Adrenal gland (tissue), 12 donors: Measurements from ENCODE around the gene PTGES2. TPM values are rescaled to one million over a fixed set of nuclear protein-coding genes. Genes with fewer than 3 reads are reported as not detected.
"Not testable (repeated sequence)": the region's sequence is repeated elsewhere in the genome, so short reads cannot be mapped to it uniquely, and the experiment has no call there.

Source experiments
- DNase-seq, 7 donors: peaks; one replicate each; pipeline ENCODE4 v3.0.0-alpha.2; 2019 to 2020
- H3K27ac ChIP-seq, 5 donors: fragments of 200-600 bp; sonication (generic) in 4 of 5; 1 replicate in 3 of 5; 2 replicates in 2 of 5; pipeline versions ENCODE4 v1.5.1 to v1.8.0; 2016 to 2020; ENCODE audit warnings: mild to moderate bottlenecking in 1 of 5
- H3K27me3 ChIP-seq: fragments of 200-600 bp; 2 replicates; pipeline ENCODE4 v1.8.0; 2021
- H3K36me3 ChIP-seq, 2 donors: fragments of 200-600 bp; replicated peaks in 1 of 2; 1 replicate in 1 of 2; 2 replicates in 1 of 2; pipeline versions ENCODE4 v1.5.1 to v1.8.0; 2018 to 2022
- H3K4me1 ChIP-seq, 2 donors: fragments of 200-600 bp; replicated peaks in 1 of 2; 1 replicate in 1 of 2; 2 replicates in 1 of 2; pipeline versions ENCODE4 v1.5.1 to v1.8.0; 2018 to 2021
- H3K4me3 ChIP-seq, 4 donors: fragments of 200-600 bp; sonication (generic) in 3 of 4; one replicate each; pipeline ENCODE4 v1.5.1; 2016 to 2018
- H3K9me3 ChIP-seq, 3 donors: fragments of 200-600 bp; sonication (generic) in 1 of 3; replicated peaks in 1 of 3; 1 replicate in 2 of 3; 2 replicates in 1 of 3; pipeline versions ENCODE4 v1.5.1 to v1.8.0; 2016 to 2021
- CTCF ChIP-seq, 6 experiments: fragments of 450-650 bp in 4 of 6; fragments of 200-600 bp in 2 of 6; sonication (generic) in 1 of 6; IDR thresholded peaks; 1 replicate in 5 of 6; 2 replicates in 1 of 6; pipeline versions ENCODE4 v1.5.1 to v1.8.0; 2016 to 2021; ENCODE audit warnings: antibody characterized with exemption in 6 of 6, mild to moderate bottlenecking in 2 of 6, moderate library complexity in 1 of 6
- POLR2A ChIP-seq, 2 donors: fragments of 450-650 bp; IDR thresholded peaks; one replicate each; pipeline ENCODE4 v1.6.1; 2017; ENCODE audit warnings: antibody characterized with exemption in 2 of 2, mild to moderate bottlenecking in 2 of 2, moderate library complexity in 1 of 2
- WGBS, 4 donors: extraction: QIAGEN DNeasy Blood & Tissue Kit in 2 of 4; methylation state at CpG; one replicate each; pipeline versions ENCODE4 v1.1.5 to v1.1.7; 2013 to 2017; 5-methylcytosine and 5-hydroxymethylcytosine counted together
- intact Hi-C, 2 donors: fragments of 100-400 bp; cut with DNase I; formaldehyde crosslinking; loops; one replicate each; pipeline versions ENCODE4 v1.14.1 to v1.15.0; 2022 to 2023
- polyA plus RNA-seq, 3 donors: library from polyadenylated mRNA; stranded (reverse); fragments of 200-250 nt in 2 of 3; fragments of 350-450 nt in 1 of 3; fragmentation: Illumina TruSeq in 1 of 3; extraction: RNeasy Lipid Tissue Mini Kit (QIAGEN cat#74804) in 1 of 3; gene quantifications; one replicate each; pipeline ENCODE4 v1.2.3, GENCODE V29; 2013 to 2014
- total RNA-seq, 9 donors: library from RNA; depleted of rRNA in 4 of 9; stranded (reverse); fragments of >200 nt in 4 of 9; fragments of 120-200 nt in 1 of 9; fragmentation: NEBNext Ultra II Directional in 1 of 9; extraction: Animal tissue kit (Norgen Biotek cat#: 25700) in 1 of 9; gene quantifications; one replicate each; pipeline versions ENCODE4 v1.1.0 to v1.2.4, GENCODE V29; 2013 to 2023
- donor health status: healthy with polysubstance abuse.
- donor health status: Bipolar disorder and iron deficiency.
- donor health status: DM: yes; HTN: yes; CAD: no.
- donor health status: DM: no; HTN: no; CAD: no.
- donor health status: DM: no; HTN: no; CAD: no.
- donor health status: DM: yes; HTN: yes; CAD: no.

PTGES2 gene
- total and polyA plus RNA-seq, 12 donors, result 64.8 to 147 (median 98.4) TPM

GRCh38 chr9:128077847-128078503 is 49.6 kb downstream of the PTGES2 start:
- Histone ChIP-seq H3K4me1 (peaks cover 52 to 71% of the 10 kb centered on the region in 2 donors), H3K36me3 (no peaks in the 10 kb centered on the region), H3K27ac (peak overlapping the region; percentile 8 to 68 (median 59)), H3K4me3 (no peak overlapping the region), H3K27me3 (no peaks in the 10 kb centered on the region), H3K9me3 (no peaks in the 10 kb centered on the region)
- intact Hi-C loops, result no loop called here
- DNase-seq, result peak in 1 of 7 donors; percentile 52
- TF ChIP-seq CTCF (IDR thresholded peaks at IDR 0.05) (no peak), POLR2A (IDR thresholded peaks at IDR 0.05) (no peak)
- WGBS, 4 donors, result 83 to 89% (median 86%) methylated on average over 7 of the region's 7 CpGs

- no peak for TF ChIP-seq CTCF (IDR thresholded peaks at IDR 0.05)
- TF ChIP-seq POLR2A (IDR thresholded peaks at IDR 0.05), result no peak
- no peaks in the 10 kb centered on the region for H3K27me3 ChIP-seq
- no peaks in the 10 kb centered on the region for H3K36me3 ChIP-seq
- H3K9me3 ChIP-seq, result no peaks in the 10 kb centered on the region
- DNase-seq, result peak in 1 of 7 donors; percentile 44
- peak overlapping the region; percentile 70 to 92 (median 88) for H3K27ac ChIP-seq
- intact Hi-C loops, result no loop called here
- peaks cover 41 to 64% of the 10 kb centered on the region in 2 donors for H3K4me1 ChIP-seq
- WGBS, 4 donors, result 56 to 65% (median 63%) methylated on average over 7 of the region's 7 CpGs
- peak overlapping the region in 1 of 4 donors; percentile 9 for H3K4me3 ChIP-seq
Observed at GRCh38 chr9:128073253-128073886, 54.2 kb downstream of the PTGES2 start.

DNA sequence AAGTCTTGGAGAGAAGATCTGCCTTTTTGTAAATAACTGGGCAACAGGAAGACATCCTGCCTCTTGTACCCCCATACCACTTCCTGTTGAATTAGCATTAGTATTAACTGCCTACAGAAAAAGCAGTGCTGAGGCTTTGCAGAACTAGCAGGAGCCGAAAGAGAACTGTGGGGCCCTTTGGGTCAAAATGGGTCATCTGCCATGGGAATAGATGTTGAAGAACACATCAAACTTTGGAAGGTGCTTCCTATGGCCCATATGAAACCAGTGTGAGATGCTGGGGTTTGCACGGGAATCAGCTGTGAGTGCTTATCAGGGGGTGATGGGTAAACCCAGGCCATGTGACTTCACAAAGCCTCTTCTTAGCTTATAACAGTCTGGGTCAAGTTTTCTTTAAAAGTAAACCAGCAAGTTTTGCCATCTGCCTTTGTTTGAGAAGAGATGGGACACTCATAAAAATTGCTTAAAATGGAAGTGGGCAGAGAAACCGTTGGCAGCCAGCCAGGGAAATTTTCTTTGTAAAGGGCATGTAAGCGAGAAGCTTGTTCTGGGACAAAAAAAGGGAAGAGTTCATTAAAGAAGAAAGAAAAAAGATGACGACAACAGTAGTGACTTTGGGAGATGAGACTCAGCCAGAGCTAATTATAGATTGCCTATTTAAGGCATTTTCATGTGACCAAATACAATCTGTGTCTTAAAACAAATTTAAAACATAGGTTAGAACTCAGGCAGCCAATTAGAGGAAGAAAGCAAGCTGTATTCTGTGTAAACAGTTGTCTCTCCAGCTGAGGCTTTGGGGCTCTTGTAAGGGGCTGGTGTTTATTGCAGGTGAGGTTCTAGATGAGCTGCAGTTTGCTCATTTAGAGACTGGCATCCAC is 55.1 kb downstream of the PTGES2 start:
- Histone ChIP-seq H3K4me1 (peaks cover 33 to 54% of the 10 kb centered on the region in 2 donors), H3K27ac (peak overlapping the region; percentile 70 to 92 (median 88)), H3K4me3 (peak overlapping the region in 1 of 4 donors; percentile 9), H3K27me3 (no peaks in the 10 kb centered on the region), H3K9me3 (no peaks in the 10 kb centered on the region), H3K36me3 (no peaks in the 10 kb centered on the region)
- intact Hi-C loops, result no loop called here
- 5 to 10% (median 8%) methylated on average over 5 of the region's 5 CpGs for WGBS, 4 donors
- peak; percentile 87 to 96 (median 92) for DNase-seq
- TF ChIP-seq POLR2A (IDR thresholded peaks at IDR 0.05), result peak in 1 of 2 donors; percentile 49
- TF ChIP-seq CTCF (IDR thresholded peaks at IDR 0.05), result no peak

DNA sequence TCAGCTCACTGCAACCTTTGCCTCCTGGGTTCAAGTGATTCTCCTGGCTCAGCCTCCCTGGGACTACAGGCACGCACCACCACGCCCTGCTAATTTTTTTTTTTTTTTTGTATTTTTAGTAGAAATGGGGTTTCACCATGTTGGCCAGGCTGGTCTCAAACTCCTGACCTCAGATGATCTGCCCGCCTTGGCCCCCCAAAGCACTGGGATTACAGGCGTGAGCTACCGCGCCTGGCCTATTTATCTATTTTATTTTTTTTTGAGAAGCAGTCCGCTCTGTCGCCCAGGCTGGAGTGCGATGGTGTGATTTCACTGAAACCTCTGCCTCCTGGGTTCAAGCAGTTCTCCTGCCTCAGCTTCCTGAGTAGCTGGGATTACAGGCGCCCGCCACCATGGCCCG is 56.1 kb downstream of the PTGES2 start:
- H3K27me3 ChIP-seq, H3K4me3 ChIP-seq, H3K9me3 ChIP-seq, intact Hi-C loops, H3K36me3 ChIP-seq, DNase-seq: not testable (repeated sequence)
- WGBS, 4 donors, result 86 to 93% (median 91%) methylated on average over 11 to 12 of the region's 12 CpGs
- Histone ChIP-seq H3K4me1 (peaks cover 38 to 58% of the 10 kb centered on the region in 2 donors), H3K27ac (peak overlapping the region; percentile 70 to 92 (median 88))
